GM12872 (cell line): Measurements from ENCODE around the gene APOBEC3G.

Source experiments
- CTCF ChIP-seq: IDR thresholded peaks from 3 replicates; pipeline ENCODE4 v1.5.1; 2011; ENCODE audit warnings: low read depth, mild to moderate bottlenecking, low read length, moderate library complexity; ENCODE audit not compliant: insufficient read depth

Gene APOBEC3G

GRCh38 chr22:39041908-39042307 is 35.2 kb upstream of the APOBEC3G start:
- no peak for TF ChIP-seq CTCF

- TF ChIP-seq CTCF, result no peak
Observed at GRCh38 chr22:39055658-39056057, 21.4 kb upstream of the APOBEC3G start.

GRCh38 chr22:39068033-39068785 is 8.9 kb upstream of the APOBEC3G start:
- TF ChIP-seq CTCF, result peak; percentile 56; the same call in 1 of the 3 replicates

GRCh38 chr22:39070186-39070585 is 6.9 kb upstream of the APOBEC3G start:
- no peak for TF ChIP-seq CTCF

GRCh38 chr22:39073981-39074380 is 3.1 kb upstream of the APOBEC3G start:
- TF ChIP-seq CTCF, result no peak

- TF ChIP-seq CTCF, result no peak
Observed at GRCh38 chr22:39078329-39078728, 1.3 kb downstream of the APOBEC3G start.

GRCh38 chr22:39080052-39080762 is 3.1 kb downstream of the APOBEC3G start:
- no peak for TF ChIP-seq CTCF
